Aorta (tissue), 5 donors: Measurements from ENCODE around the gene HCLS1. TPM values are rescaled to one million over a fixed set of nuclear protein-coding genes. Genes with fewer than 3 reads are reported as not detected.
A peak's percentile ranks its signal among the peaks of the same experiment; 100 is the strongest.

Experiments used
- ATAC-seq: fragments of 200-7000 bp; cut with Tn5 transposase; one replicate; pipeline ENCODE4 v1.9.1; 2022; ENCODE audit warnings: moderate library complexity; ENCODE audit not compliant: low FRiP score
- DNase-seq, 2 donors: peaks; one replicate each; pipeline ENCODE4 v3.0.0-alpha.2; 2020
- H3K27ac ChIP-seq, 2 donors: one replicate each; pipeline ENCODE4 v1.5.1; 2013; ENCODE audit warnings: low read length in 2 of 2, mild to moderate bottlenecking in 2 of 2, moderate library complexity in 2 of 2, control low read depth in 1 of 2, inconsistent platforms in 1 of 2, low read depth in 1 of 2
- H3K27me3 ChIP-seq, 2 donors: one replicate each; pipeline ENCODE4 v1.6.1; 2013; ENCODE audit warnings: control low read depth in 1 of 2, low read length in 1 of 2, mild to moderate bottlenecking in 1 of 2, moderate library complexity in 1 of 2; ENCODE audit not compliant: insufficient read depth in 2 of 2, control insufficient read depth in 1 of 2
- H3K36me3 ChIP-seq, 2 donors: one replicate each; pipeline ENCODE4 v1.6.1; 2013; ENCODE audit warnings: control low read depth in 1 of 2, low read length in 1 of 2, mild to moderate bottlenecking in 1 of 2; ENCODE audit not compliant: insufficient read depth in 2 of 2, control insufficient read depth in 1 of 2
- H3K4me1 ChIP-seq, 2 donors: one replicate each; pipeline ENCODE4 v1.6.1; 2013; ENCODE audit warnings: low read length in 2 of 2, control low read depth in 1 of 2, mild to moderate bottlenecking in 1 of 2, moderate library complexity in 1 of 2; ENCODE audit not compliant: insufficient read depth in 2 of 2, control insufficient read depth in 1 of 2
- H3K4me3 ChIP-seq, 2 donors: one replicate each; pipeline ENCODE4 v1.5.1; 2013; ENCODE audit warnings: low read length in 2 of 2, control low read depth in 1 of 2, mild to moderate bottlenecking in 1 of 2
- H3K9me3 ChIP-seq: one replicate; pipeline ENCODE4 v1.6.1; 2013; ENCODE audit warnings: mild to moderate bottlenecking, low read length; ENCODE audit not compliant: control insufficient read depth
- WGBS, 2 donors: extraction: QIAGEN DNeasy Blood & Tissue Kit; methylation state at CpG; one replicate each; pipeline ENCODE4 v1.1.7; 2013; 5-methylcytosine and 5-hydroxymethylcytosine counted together
- intact Hi-C, 2 donors: fragments of 100-400 bp; cut with DNase I; formaldehyde crosslinking; loops; one replicate each; pipeline versions ENCODE4 v1.14.2 to v1.15.0; 2022
- polyA plus RNA-seq, 2 donors: library from polyadenylated mRNA; stranded (reverse); fragments of 200-250 nt; gene quantifications; one replicate each; pipeline ENCODE4 v1.2.3, GENCODE V29; 2013
- total RNA-seq, 2 donors: library from RNA; stranded (reverse); fragmentation: NEBNext Ultra II Directional; extraction: Animal tissue kit (Norgen Biotek cat#: 25700); gene quantifications; one replicate each; pipeline ENCODE4 v1.2.1, GENCODE V29; 2021
- donor health status: healthy with polysubstance abuse.
- donor health status: Bipolar disorder and iron deficiency.
- donor health status: DM: no; HTN: no; CAD: no.
- donor health status: DM: no; HTN: no; CAD: no.
- donor health status: DM: yes; HTN: yes; CAD: no.

The HCLS1 gene
- total and polyA plus RNA-seq, 4 donors, result 12.9 to 66.8 (median 54.4) TPM

DNA sequence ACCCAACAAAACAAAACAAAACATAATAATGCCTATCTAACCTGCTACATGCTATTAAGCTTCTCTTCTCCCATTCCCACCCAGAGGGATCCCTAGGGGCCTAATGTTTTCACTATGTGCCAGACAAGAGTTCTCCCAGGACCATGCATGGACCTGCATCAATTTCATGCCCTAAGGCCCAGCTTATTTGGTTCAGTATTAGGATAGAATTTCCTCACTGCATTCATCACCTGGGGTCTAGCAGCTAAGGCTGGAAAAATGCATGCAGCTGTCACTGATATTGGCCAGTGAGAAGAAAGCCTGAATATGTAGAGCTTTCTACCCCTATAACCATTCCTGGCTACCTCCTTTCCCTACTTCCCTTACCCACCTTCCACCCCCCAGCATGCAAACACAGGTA lies 2.0 kb upstream of the HCLS1 start:
- no peak for ATAC-seq
- H3K36me3 ChIP-seq, result peaks cover 12 to 18% of the 10 kb centered on the region in 2 donors
- intact Hi-C loops, result no loop called here

DNA sequence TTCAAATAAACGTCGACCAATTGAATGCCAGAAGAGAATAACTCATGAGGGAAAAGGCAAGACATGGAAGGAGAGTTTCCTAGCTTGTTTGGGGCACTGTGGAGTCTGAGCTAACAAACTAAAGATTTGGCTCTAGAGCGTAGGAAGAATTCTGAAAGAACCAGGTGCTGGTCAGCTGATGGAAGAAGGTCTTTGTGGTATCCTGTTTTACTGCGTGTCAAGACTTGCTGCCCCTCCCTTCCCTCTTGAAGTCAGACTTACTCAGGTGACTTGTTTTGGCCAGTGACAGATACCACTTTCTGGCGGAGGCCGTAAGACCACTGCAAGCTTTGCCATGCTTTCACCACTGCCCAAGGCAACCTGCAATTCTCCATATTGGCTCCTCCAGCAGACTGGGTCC lies 673 bp upstream of the HCLS1 start:
- no peaks in the 10 kb centered on the region for H3K9me3 ChIP-seq
- peaks cover 12 to 13% of the 10 kb centered on the region in 2 donors for H3K36me3 ChIP-seq
- H3K27ac ChIP-seq, result no peak overlapping the region
- H3K4me3 ChIP-seq, result no peak overlapping the region
- no peaks in the 10 kb centered on the region for H3K4me1 ChIP-seq
- intact Hi-C loops, result no loop called here
- 87 to 88% methylated on average over 6 of the region's 6 CpGs for WGBS, 2 donors
- DNase-seq (no peak), ATAC-seq (no peak)
- no peaks in the 10 kb centered on the region for H3K27me3 ChIP-seq

More for the DNA sequence above, 2.0 kb upstream of the HCLS1 start:
- no peak for DNase-seq
- Histone ChIP-seq H3K4me3 (no peak overlapping the region), H3K4me1 (no peaks in the 10 kb centered on the region), H3K27ac (no peak overlapping the region), H3K27me3 (no peaks in the 10 kb centered on the region), H3K9me3 (no peaks in the 10 kb centered on the region)

DNA sequence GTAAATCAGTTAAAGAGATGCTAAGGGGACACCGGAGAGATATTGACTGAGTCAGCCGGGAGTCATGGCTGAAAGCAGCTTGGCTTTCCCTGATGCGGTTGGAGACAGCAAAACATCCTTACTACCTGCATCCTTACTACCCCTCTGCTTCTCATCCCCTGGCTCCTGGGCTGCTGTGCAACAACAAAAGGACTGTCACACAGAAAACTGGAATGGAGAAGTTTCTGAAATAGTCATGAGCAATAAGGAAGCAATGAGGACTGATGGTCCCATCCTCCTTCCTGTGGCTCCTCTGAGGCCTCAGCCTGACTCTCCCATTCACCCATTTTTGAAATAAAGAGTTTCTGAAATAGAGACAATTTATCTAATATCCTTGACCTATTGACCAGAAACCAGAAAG lies 1.1 kb downstream of the HCLS1 start:
- no peaks in the 10 kb centered on the region for H3K9me3 ChIP-seq
- no peaks in the 10 kb centered on the region for H3K4me1 ChIP-seq
- no peak for DNase-seq
- H3K27ac ChIP-seq, result no peak overlapping the region
- H3K4me3 ChIP-seq, result no peak overlapping the region
- intact Hi-C loops, result no loop called here
- H3K36me3 ChIP-seq, result peaks cover 4 to 5% of the 10 kb centered on the region in 2 donors
- H3K27me3 ChIP-seq, result no peaks in the 10 kb centered on the region
- WGBS, 2 donors, result 91 to 94% methylated on average over 3 of the region's 3 CpGs
- ATAC-seq, result no peak

DNA sequence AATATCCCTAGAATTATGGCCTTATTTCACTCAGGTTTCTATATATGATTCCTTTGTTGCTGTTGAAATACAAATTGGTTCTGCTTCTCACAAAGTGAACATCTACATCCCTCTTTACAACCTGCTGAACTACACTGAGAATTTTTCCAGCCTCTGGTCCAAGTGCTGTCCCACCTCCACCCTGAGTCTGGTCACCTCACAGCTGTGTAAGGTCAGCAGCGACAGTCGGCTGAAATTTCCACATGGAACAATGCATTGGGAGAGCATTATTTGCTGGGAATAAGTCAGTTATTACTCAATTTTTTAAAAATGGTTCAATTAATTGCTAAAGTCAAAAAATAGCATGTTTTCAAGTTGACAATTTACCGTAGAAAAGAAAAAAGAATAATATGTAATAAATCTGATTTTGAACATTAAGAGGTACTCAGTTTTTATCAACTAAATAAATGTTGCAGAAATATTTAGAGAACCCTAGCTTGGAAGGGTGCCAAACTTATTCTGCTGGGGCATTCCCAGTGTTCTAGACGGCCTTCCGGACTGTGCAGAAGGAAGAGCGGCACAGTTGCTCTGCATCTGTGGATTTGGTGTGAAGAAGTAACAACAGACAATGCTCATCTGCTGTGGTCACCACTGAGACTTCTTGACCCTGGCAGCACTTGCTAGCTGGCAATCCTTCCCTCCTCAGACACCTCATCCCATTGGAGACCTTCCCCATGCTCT lies 1.8 kb downstream of the HCLS1 start:
- no peak for DNase-seq
- H3K4me3 ChIP-seq, result no peak overlapping the region

DNA sequence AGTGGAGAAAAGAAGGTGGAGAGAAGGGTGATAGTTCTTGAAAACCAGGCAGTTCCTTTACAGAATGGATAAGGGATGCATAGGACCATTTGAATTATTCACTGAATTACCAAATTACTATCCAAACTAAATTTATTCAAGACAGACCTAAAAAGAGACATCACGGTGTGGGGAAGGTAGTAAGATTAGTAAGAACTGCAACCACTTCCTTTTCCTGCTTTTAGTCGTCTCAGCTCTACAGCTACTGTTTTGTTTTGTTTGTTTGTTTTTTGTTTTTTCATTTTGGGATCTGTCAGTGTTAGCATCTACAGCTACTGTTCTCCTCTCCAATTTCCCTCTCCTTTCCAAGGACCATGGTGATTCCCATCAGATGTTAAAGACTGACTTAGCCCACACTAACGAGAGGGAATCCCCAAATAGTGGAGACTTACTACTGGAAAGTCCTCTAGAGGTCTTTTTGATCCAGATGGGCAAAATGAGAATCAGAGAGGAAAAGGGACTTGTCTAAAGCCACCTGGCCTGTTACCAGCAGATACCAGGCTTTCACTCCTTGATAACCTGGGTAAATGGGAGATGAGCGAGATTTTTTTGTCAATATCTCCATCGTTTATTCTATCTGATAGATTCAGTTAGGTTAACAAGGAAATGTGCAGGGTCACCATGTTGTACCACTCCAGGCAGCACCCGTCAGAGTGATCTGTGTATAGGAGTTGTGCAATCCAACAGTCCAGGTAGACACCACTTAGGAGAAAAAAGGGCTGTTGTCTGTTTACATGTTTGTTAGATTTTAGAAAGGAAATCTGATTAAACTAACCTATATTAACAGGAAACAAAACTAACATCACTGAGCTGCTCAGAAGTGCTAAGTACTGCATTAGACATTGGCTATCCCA lies 6.0 kb downstream of the HCLS1 start:
- WGBS, 2 donors, result 84 to 88% methylated on average over 6 of the region's 6 CpGs
- no peaks in the 10 kb centered on the region for H3K36me3 ChIP-seq
- no peak overlapping the region for H3K27ac ChIP-seq
- ATAC-seq, result no peak
- H3K27me3 ChIP-seq, result no peaks in the 10 kb centered on the region
- no peaks in the 10 kb centered on the region for H3K9me3 ChIP-seq
- H3K4me1 ChIP-seq, result no peaks in the 10 kb centered on the region
- DNase-seq, result no peak
- no peak overlapping the region for H3K4me3 ChIP-seq
- intact Hi-C loops, result no loop called here

More for the DNA sequence above, 1.8 kb downstream of the HCLS1 start:
- Histone ChIP-seq H3K9me3 (no peaks in the 10 kb centered on the region), H3K4me1 (no peaks in the 10 kb centered on the region), H3K27me3 (no peaks in the 10 kb centered on the region), H3K27ac (no peak overlapping the region), H3K36me3 (peaks cover 0 to 2% of the 10 kb centered on the region in 2 donors)
- intact Hi-C loops, result no loop called here
- peak; percentile 16 for ATAC-seq
- 46 to 48% methylated on average over 6 of the region's 6 CpGs for WGBS, 2 donors

DNA sequence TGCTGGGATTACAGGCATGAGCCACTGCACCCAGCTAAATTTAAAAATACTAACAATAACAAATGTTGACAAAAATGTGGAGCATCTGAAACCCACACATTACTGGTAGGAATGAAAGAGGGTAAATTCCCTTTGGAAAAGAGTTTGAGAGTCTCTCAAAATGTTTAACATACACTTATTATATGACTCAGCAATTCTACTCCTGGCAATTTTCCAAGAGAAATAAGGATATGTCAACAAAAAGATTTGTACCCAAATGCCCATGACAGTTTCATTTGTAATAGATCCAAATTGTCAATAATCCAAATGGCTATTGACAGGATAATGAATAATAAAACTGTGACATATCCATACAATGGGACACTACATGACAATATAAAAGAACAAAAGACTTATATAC lies 9.0 kb downstream of the HCLS1 start:
- no peak for ATAC-seq
- Histone ChIP-seq H3K4me3 (no peak overlapping the region), H3K4me1 (peaks cover 0 to 2% of the 10 kb centered on the region in 2 donors), H3K27me3 (no peaks in the 10 kb centered on the region), H3K9me3 (no peaks in the 10 kb centered on the region), H3K36me3 (no peaks in the 10 kb centered on the region), H3K27ac (no peak overlapping the region)
- intact Hi-C loops, result no loop called here
- DNase-seq, result no peak

DNA sequence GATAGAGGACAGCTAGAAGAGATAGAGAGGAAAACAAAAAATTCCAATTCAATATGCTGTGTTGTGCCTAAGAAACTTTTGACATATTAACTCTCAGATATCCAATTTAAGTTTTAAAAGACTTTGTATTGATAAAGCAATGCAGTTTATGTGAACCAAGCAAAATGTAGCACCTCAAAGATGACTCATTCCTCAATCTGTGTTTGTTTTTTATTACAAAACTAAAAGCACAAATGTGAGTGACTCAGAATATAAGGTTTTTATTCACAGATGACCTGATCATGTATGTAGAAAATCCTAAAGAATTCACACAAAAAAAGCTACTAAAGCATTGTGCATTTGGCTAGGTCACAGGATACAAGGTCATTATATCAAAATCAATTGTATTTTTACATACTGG lies 11.1 kb downstream of the HCLS1 start:
- ATAC-seq, result no peak
- Histone ChIP-seq H3K4me1 (peaks cover 0 to 2% of the 10 kb centered on the region in 2 donors), H3K36me3 (no peaks in the 10 kb centered on the region), H3K9me3 (no peaks in the 10 kb centered on the region), H3K4me3 (no peak overlapping the region), H3K27me3 (no peaks in the 10 kb centered on the region), H3K27ac (no peak overlapping the region)
- intact Hi-C loops, result no loop called here
- no peak for DNase-seq

DNA sequence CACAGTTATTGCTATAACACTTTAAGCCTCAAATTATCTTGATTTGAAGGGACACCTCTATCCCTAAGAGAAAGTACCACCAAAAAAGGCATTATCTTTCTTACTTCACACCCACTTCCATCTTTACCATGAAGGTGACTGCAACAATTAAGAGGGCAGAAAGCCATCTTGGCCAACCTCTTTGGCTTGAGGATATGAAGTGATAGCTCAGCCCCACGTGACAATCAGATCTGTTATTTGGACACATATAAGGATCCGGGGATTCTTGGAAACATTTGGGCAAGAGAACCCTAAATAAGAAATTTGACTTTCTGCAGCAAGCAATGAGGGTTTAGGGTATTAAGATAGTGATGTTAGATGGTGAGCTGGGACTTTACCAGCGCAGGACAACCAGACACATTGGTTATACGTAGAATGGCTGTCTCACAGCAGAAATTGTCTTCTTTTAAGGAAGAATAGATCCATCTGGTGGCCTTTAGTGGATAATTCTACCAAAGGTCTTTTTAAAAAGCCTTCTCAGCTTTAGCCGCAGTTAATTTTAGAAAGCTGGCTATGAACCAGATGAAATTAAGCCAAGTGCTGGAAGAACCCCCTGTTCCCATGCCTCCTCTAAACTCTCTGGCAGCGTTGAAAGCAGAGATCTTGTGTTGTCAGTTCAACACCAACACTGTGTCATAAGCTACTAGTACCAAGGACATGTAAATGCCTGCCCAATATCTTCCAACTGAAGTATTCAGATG lies 12.3 kb downstream of the HCLS1 start:
- intact Hi-C loops, result no loop called here
- Histone ChIP-seq H3K27ac (peak overlapping the region in 1 of 2 donors; percentile 51), H3K27me3 (no peaks in the 10 kb centered on the region), H3K4me3 (no peak overlapping the region), H3K9me3 (no peaks in the 10 kb centered on the region), H3K4me1 (peaks cover 0 to 2% of the 10 kb centered on the region in 2 donors), H3K36me3 (no peaks in the 10 kb centered on the region)
- no peak for DNase-seq
- peak; percentile 62 for ATAC-seq
- 11% methylated on average over 6 of the region's 6 CpGs for WGBS, 2 donors
